H1 (cell line): ENCODE data around the gene GSKIP.
"Not testable (repeated sequence)": the region's sequence is repeated elsewhere in the genome, so short reads cannot be mapped to it uniquely, and the experiment has no call there.

Source experiments
- CREB1 ChIP-seq: IDR thresholded peaks from 2 replicates; pipeline ENCODE4 v1.6.1; 2012; ENCODE audit warnings: inconsistent platforms
- POLR2AphosphoS5 ChIP-seq: IDR thresholded peaks from 2 replicates; pipeline ENCODE4 v1.6.1; 2011; ENCODE audit warnings: low read depth, low read length

GRCh38 chr14:96347957-96348356 lies 15.4 kb upstream of the GSKIP start:
- not testable (repeated sequence) for TF ChIP-seq POLR2AphosphoS5, CREB1
